GM18511 (cell line): ENCODE data around the gene ABCC1.
"Not testable (repeated sequence)": the region's sequence is repeated elsewhere in the genome, so short reads cannot be mapped to it uniquely, and the experiment has no call there.

ENCODE experiments used
- ATAC-seq: cut with Tn5 transposase; IDR thresholded peaks from one replicate; pipeline ENCODE4 v1.9.1; 2021; ENCODE audit warnings: mild to moderate bottlenecking, moderate library complexity; ENCODE audit not compliant: unreplicated experiment

Gene ABCC1

DNA sequence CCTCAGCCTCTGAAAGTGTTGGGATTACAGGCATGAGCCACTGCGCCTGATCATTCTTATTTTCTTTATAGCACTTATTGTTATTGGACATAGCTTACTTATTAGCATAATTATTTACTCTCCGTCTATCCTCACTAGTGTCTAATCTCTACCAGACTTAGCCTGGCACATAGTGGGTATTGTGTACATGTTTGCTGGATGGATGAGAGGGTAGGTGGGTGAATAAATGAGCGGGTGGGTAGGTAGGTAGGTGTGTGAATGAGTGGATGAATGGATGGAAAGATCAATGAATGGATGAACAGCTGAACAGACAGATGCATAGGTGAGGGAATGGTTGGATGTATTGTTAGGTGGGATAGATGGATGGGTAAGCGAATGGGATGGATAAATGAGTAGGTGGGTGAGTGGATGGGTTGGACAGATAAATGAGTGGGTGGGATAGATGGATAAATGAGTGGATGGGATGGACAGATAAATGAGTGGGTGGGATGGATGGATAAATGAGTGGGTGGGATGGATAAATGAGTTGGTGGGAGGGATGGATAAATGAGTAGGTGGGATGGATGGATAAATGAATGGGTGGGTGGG lies 222.0 kb downstream of the ABCC1 start:
- ATAC-seq, result no peak

DNA sequence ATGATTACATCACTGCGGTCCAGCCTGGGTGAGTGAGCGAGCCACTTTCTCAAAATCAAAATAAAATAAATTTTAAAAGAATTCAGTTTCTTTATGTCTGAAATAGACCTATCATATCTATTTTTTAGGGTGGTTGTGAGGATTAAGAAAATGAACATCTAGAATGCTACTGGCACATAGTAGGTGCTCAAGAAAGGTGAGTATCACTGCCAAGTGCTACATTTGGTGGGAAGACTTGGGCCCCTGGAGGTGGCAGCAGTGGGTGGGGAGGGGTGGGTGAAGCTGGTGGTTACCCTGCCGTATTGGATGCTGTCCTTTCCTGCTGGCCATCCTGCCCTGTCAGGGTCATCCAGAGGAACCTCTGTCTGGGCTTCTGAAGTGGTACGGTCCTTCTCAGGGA lies 223.6 kb downstream of the ABCC1 start:
- no peak for ATAC-seq

DNA sequence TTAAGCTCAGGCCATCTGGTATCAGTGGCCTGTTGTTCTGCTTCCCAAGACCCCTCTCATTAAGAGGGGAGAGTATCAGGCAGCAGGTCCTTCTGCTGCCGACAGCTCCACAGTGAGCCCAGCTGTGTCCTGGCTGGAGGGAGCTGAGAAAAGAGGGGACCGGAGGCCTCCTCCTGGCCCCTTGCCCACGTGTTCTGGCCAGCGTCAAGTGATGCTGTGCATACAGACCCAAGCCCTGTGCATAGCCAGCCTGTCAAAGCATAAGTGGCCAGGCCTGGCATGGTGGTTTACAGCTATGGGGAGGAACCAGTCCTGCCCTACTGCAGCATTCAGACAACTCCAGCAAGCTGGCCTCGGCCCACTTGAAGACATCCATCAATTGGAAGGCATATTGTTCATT lies 225.9 kb downstream of the ABCC1 start:
- no peak for ATAC-seq

DNA sequence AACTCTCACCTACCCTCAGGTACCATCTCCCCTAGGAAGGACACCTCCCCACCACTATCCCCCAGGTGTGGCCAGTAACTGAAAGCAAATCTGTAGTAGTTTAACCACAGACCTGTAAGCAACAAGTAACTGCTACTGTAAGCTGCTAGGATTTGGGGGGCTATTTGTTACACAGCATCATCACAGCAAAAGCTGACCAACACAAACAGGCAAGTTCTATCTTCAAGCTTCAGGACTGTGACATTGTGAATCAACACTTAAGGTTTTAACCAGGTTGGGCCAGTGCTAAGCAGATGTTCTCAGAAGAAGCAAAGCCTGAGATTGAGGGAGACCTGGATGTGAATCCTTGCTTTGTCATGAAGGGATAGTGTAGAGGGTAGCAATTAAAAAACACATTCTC lies 226.9 kb downstream of the ABCC1 start:
- ATAC-seq, result no peak

DNA sequence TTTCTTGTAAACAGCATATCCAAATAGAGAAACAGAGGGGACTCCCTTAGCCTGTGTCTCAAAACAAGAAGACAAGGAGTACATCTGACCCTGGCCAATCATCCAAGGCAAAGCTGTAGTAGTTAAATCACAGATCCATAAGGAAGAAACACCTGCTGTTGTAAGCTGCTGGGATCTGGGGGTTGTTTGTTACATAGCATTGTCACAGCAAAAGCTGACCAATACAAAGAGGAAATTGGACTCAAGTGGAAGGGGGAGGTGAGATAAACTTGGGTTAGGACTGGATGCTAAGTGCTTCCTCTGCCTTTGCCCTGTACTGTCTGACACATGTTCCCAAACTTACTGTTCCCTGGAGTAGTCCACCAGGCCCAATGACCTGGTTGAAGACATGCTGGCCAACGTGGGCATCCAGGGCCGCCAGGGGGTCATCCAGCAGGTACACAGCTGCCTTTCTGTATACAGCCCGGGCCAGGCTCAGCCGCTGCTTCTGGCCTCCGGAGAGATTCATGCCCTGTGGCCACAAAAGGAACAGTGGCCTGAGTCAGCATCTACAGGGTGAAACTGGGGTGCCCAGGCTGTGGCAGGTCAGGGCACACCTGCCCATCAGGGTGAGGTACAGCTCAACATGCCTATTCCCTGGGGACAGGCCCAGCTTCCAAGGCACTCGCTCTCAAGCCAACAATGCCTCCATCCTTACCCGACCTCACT lies 229.2 kb downstream of the ABCC1 start:
- no peak for ATAC-seq

DNA sequence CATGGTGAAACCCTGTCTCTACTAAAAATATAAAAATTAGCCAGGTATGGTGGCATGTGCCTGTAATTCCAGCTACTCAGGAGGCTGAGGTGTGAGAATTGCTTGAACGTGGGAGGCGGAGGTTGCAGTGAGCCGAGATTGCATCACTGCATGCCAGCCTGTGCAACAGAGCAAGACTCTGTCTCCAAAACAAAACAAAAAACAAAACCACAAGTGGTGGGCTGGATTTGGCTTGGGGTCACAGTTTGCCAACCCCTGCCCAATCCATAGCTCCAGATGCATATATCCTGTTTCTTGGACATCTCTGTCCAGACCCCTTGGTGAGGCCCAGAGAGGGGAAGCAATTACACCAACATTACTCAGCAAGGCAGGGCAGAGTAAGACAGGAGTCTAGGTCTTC lies 232.3 kb downstream of the ABCC1 start:
- ATAC-seq, result not testable (repeated sequence)

DNA sequence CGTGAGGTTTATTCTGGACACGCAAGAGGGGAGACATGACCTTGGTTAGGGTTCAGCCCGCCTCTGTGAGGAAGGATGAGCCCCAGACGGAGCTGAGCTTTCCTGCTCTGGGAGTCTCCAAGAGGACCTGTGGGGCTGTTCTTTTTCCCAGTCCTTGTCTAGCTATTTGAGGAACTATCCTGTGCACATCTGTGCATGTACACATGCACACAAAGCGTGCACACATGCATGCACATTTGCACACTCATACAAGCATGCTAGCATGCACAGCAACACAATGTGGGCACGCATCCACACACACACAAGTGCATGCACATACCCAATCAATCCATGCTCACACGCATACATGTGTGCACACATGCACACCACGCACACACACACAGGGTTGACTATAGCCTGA lies 233.5 kb downstream of the ABCC1 start:
- no peak for ATAC-seq

DNA sequence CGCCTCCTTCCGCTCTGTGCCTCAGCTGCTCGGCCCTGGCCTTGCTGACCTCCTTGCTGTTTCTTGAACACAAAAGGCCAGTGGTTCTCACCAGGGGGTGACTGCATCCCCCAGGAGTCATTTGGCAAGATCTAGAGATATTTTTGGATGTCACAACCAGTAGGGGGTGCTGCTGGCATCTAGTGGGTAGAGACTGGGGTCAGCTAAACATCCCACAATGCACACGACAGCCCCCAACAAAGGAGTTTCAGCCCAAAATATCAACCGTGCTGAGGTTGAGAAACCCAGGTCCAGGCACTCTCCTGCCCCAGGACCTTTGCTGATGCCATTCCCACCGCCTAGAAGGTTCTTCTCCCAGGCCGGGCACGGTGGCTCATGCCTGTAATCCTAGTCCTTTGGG lies 234.1 kb downstream of the ABCC1 start:
- ATAC-seq, result no peak

DNA sequence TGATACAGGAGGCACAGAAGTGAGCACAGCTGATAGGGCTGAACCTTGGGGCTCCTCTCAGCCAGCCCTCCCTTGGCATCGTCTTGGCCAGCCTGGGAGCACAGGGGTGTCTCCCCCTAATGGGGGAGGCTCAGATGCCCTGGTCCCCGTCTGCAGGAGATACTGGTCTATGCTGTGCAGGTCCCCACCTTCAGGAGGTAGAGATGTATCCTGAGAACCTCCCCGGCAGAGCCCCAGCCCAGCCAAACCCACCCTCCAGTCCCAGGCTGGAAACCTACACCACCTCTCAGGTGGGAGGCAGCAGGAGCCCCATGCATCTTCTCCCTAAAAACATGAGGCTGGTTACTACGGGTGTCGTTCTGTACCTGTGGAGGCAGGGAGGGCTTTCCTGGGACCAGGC lies 235.2 kb downstream of the ABCC1 start:
- no peak for ATAC-seq

DNA sequence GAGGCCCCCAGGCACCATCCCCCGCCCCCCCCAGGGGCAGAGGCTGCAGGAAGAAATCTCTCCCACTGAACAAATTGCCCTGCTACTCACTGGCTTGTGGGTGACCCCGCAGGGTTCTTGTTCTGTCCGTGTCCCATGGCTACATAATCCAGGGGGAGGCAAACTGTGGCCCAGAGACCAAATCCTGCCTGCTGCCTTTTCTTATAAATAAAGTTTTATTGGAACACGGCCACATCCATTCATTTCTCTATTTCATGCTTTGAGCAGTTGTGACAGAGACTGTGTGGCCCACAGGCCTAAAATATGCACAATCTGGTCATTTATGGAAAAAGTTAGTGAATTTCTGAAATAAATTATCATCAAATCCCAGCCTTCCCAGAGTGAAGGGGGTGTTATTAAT lies 235.7 kb downstream of the ABCC1 start:
- ATAC-seq, result no peak

DNA sequence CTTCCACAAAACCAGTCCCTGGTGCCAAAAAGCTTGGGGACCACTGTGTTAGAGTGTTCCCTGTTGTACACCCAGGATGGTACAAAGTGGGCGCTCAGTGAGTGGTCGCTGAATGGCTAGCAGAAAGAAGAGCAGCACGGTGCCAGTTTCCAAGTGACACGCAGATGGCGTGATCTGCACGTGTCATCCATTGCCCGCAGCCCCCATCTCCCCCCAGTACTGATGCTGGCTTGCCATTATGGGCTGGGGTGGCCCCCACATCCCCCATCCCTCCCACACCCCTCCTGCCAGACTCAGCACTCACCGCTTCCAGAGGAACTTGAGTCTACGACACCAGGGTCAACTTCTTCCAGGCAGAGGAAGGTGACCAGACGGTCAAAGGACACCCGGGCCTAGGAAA lies 237.4 kb downstream of the ABCC1 start:
- no peak for ATAC-seq

DNA sequence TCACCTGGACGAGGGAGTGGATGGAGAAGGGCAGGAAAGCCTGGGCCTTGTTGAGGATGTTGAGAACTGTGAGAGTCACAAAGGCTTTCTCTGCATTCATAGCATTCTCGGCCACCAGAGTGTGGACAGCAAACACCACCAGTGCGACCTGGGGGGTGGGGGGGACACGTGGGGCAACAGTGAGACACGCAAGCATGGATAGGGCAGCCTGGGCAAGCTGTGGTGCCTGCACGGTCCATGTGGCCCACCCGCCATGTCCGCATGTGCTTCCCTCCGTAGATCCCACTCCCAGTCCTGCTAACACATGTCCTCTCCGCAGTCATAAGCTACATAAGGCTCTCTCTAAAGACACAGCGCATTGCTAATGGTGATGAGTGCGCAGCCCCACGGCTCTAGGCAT lies 239.4 kb downstream of the ABCC1 start:
- ATAC-seq, result no peak

DNA sequence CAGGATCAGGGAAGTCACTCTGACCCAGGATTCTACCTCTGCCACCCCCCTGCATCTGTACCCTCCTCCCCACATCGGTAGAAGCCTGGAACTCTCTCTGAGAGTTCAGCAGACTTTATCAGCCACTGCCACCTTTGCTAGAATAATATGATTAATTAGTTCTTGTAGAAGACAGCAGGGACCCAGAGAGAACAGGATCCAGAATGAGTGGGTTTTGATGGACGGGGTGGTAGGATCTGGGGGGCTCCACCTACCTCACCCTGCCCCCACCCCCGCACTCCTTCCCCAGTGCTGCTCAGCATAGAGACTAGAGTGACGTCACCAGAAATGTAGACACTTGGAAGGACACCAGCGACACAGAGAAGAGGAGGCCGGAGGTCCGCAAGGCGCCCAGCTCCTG lies 240.4 kb downstream of the ABCC1 start:
- ATAC-seq, result no peak

DNA sequence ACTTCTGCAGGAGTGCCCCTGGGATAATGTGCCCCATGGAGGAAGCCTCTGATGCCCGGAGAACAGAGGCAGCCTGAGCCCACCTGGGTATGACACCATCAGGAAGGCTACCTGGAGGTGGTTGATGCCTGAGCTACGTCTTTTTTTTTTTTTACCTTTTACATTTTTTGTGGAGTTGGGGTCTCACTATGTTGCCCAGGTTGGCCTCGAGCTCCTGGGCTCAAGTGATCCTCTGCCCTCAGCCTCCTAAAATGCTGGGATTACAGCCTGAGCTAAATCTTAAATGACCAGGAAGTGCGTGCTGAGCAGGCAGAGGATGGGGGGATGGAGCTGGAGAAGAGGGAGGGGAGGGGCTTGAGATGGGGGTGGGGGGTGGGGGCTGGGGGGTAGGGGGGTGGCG lies 241.1 kb downstream of the ABCC1 start:
- no peak for ATAC-seq

DNA sequence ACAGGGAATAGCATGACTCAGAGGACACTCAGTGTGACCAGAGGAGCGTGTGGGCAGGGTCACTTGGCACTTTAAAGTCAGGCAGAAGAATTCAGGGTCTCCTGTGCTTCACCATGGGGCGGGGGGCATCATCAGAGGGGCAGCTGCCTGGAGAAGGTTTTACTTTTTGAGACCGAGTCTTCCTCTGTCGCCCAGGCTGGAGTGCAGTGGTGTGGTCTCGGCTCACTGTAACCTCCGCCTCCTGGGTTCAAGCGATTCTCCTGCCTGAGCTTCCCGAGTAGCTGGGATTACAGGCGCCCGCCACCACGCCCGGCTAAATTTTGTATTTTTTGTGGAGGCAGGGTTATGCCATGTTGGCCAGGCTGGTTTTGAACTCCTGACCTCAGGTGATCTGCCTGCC lies 241.6 kb downstream of the ABCC1 start:
- ATAC-seq, result not testable (repeated sequence)

DNA sequence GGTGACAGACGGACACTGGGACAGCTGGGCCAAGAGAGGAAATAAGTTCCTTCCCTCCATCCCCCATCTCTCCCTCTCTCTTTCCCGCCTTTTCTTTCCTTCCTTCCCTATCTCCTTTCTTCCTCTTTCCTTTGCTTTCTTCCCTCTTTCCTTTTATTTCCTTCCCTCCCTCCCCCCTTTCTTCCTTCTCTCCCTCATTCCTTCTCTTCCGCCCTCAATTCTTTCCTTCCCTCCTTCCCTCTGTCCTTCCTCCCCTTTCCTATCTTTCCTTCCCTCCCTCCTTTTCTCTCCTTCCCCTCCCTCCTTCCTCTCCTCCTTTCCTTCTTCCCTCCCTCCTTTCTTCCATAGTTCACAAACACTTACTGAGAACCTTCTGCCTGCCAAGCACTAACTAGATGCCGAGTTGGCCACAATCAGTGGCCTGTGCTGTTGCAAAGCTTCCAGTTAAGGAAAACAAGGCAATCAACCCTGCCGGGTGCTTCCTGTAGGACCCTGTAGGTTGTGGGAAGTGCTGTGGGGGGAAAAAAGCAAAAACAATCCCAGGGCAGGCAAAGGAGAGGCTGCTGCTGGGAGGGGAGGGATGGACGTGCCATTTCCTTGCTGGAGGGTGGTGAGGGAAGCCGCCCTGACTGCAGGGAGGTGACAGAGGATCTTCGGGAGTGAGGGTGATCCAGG lies 242.2 kb downstream of the ABCC1 start:
- no peak for ATAC-seq
